GM12874 (cell line): ENCODE measurements around the gene HAPLN2.

Source experiments
- CTCF ChIP-seq: IDR thresholded peaks from 2 replicates; pipeline ENCODE4 v1.5.1; 2011; ENCODE audit warnings: low read depth, mild to moderate bottlenecking, control low read depth, low read length, moderate library complexity; ENCODE audit not compliant: insufficient read depth

The HAPLN2 gene

GRCh38 chr1:156664046-156664766 lies 45.0 kb downstream of the HAPLN2 start:
- TF ChIP-seq CTCF, result no peak

- TF ChIP-seq CTCF, result no peak
These were observed 45.7 kb downstream of the HAPLN2 start for GRCh38 chr1:156664767-156665411.

- TF ChIP-seq CTCF, result no peak
These were observed 46.3 kb downstream of the HAPLN2 start for GRCh38 chr1:156665539-156665938.

GRCh38 chr1:156666862-156667609 lies 47.8 kb downstream of the HAPLN2 start:
- TF ChIP-seq CTCF, result no peak

- TF ChIP-seq CTCF, result no peak
These were observed 48.4 kb downstream of the HAPLN2 start for GRCh38 chr1:156667610-156667967.

- no peak for TF ChIP-seq CTCF
These were observed 48.9 kb downstream of the HAPLN2 start for GRCh38 chr1:156667968-156668709.
